IMR-90 (cell line): ENCODE data around the gene STK35. TPM values are rescaled to one million over a fixed set of nuclear protein-coding genes. Genes with fewer than 3 reads are reported as not detected.

ENCODE experiments used
- ATAC-seq: fragments of 200-7000 bp; cut with Tn5 transposase; 2 replicates; pipeline ENCODE4 v1.9.1; 2020; ENCODE audit warnings: low read depth, mild to moderate bottlenecking, moderate library complexity
- BruUV-seq: library from RNA; stranded (reverse); fragments of 400-500 nt; replicated peaks from 2 replicates; lab custom pipeline; 2021; lab: Mats Ljungman, UMichigan
- CTCF ChIA-PET: fragments of 300-600 bp; formaldehyde crosslinking; extraction: SDS; loops from one replicate; lab custom pipeline; 2021; ENCODE audit warnings: antibody characterized with exemption; lab: Yijun Ruan, JAX
- POLR2A ChIA-PET: fragments of 300-600 bp; sonication (Branson Sonifier 250); formaldehyde crosslinking; loops from one replicate; lab custom pipeline; 2022; ENCODE audit warnings: antibody characterized with exemption; ENCODE audit not compliant: unreplicated experiment; lab: Charles Lee
- DNase-seq: peaks from one replicate; pipeline ENCODE4 v3.0.0; 2013
- H2AFZ ChIP-seq: replicated peaks from 2 replicates; pipeline ENCODE3; 2013; ENCODE audit warnings: low read length, mild to moderate bottlenecking; ENCODE audit not compliant: poor library complexity
- H2AK5ac ChIP-seq: 2 replicates; pipeline ENCODE4 v1.6.1; 2013; ENCODE audit warnings: low read depth, low read length, inconsistent platforms
- H2AK9ac ChIP-seq: replicated peaks from 2 replicates; pipeline ENCODE3; 2013; ENCODE audit warnings: mild to moderate bottlenecking, low read depth, low read length, moderate library complexity; ENCODE audit not compliant: poor library complexity
- H2BK120ac ChIP-seq: 2 replicates; pipeline ENCODE4 v1.6.1; 2013; ENCODE audit warnings: low read depth, low read length, inconsistent platforms
- H2BK15ac ChIP-seq: 3 replicates; pipeline ENCODE4 v1.6.1; 2013; ENCODE audit warnings: low read depth, low read length, inconsistent platforms
- H2BK20ac ChIP-seq: 2 replicates; pipeline ENCODE4 v1.6.1; 2013; ENCODE audit warnings: low read depth, mild to moderate bottlenecking, inconsistent platforms, low read length, moderate library complexity
- H2BK5ac ChIP-seq: 2 replicates; pipeline ENCODE4 v1.6.1; 2013; ENCODE audit warnings: mild to moderate bottlenecking, low read depth, low read length, inconsistent platforms; ENCODE audit not compliant: poor library complexity, severe bottlenecking
- H3K14ac ChIP-seq: replicated peaks from 2 replicates; pipeline ENCODE4 v1.6.1; 2013; ENCODE audit warnings: low read depth, low read length, inconsistent platforms
- H3K18ac ChIP-seq: 2 replicates; pipeline ENCODE4 v1.6.1; 2013; ENCODE audit warnings: low read depth, low read length, control low read depth
- H3K23ac ChIP-seq: 2 replicates; pipeline ENCODE4 v1.6.1; 2013; ENCODE audit warnings: low read depth, low read length, inconsistent platforms
- H3K27ac ChIP-seq: 2 replicates; pipeline ENCODE4 v1.5.1; 2013; ENCODE audit warnings: mild to moderate bottlenecking, control low read depth, low read length; ENCODE audit not compliant: insufficient read depth
- H3K27me3 ChIP-seq: 2 replicates; pipeline ENCODE4 v1.6.1; 2013; ENCODE audit warnings: low read length; ENCODE audit not compliant: control insufficient read depth, insufficient read depth
- H3K36me3 ChIP-seq: 2 replicates; pipeline ENCODE4 v1.6.1; 2013; ENCODE audit warnings: low read length, mixed read lengths; ENCODE audit not compliant: control insufficient read depth, insufficient read depth
- H3K4ac ChIP-seq: 2 replicates; pipeline ENCODE4 v1.6.1; 2013; ENCODE audit warnings: low read depth, low read length, inconsistent platforms
- H3K4me1 ChIP-seq: 2 replicates; pipeline ENCODE4 v1.6.1; 2013; ENCODE audit warnings: low read length, mixed read lengths; ENCODE audit not compliant: control insufficient read depth, insufficient read depth
- H3K4me2 ChIP-seq: 2 replicates; pipeline ENCODE4 v1.6.1; 2013; ENCODE audit warnings: low read depth, mild to moderate bottlenecking, control low read depth, low read length, moderate library complexity
- H3K4me3 ChIP-seq: 2 replicates; pipeline ENCODE4 v1.5.1; 2013; ENCODE audit warnings: low read depth, mild to moderate bottlenecking, control low read depth, low read length, moderate library complexity; ENCODE audit not compliant: insufficient read depth
- H3K56ac ChIP-seq: 2 replicates; pipeline ENCODE4 v1.6.1; 2013; ENCODE audit warnings: low read length, inconsistent platforms; ENCODE audit not compliant: insufficient read depth; ENCODE audit errors: extremely low read depth
- H3K79me1 ChIP-seq, 2 experiments: 2 replicates each; pipeline ENCODE4 v1.6.1; 2013; ENCODE audit warnings: low read length in 2 of 2, inconsistent platforms in 1 of 2, low read depth in 1 of 2
- H3K9ac ChIP-seq: 2 replicates; pipeline ENCODE4 v1.6.1; 2013; ENCODE audit warnings: low read depth, low read length, control low read depth
- H3K9me1 ChIP-seq: 2 replicates; pipeline ENCODE4 v1.6.1; 2013; ENCODE audit warnings: low read length, inconsistent platforms; ENCODE audit not compliant: insufficient read depth
- H3K9me3 ChIP-seq: 2 replicates; pipeline ENCODE4 v1.6.1; 2013; ENCODE audit warnings: low read length; ENCODE audit not compliant: control insufficient read depth, insufficient read depth
- H4K20me1 ChIP-seq: 2 replicates; pipeline ENCODE4 v1.6.1; 2013; ENCODE audit warnings: low read length, inconsistent platforms; ENCODE audit not compliant: insufficient read depth
- H4K5ac ChIP-seq: 2 replicates; pipeline ENCODE4 v1.6.1; 2013; ENCODE audit warnings: mild to moderate bottlenecking, low read depth, low read length, control low read depth
- H4K8ac ChIP-seq, 2 experiments: 2 replicates each; pipeline ENCODE4 v1.6.1; 2013; ENCODE audit warnings: low read depth in 2 of 2, low read length in 2 of 2, control low read depth in 1 of 2, inconsistent platforms in 1 of 2
- H4K91ac ChIP-seq: 2 replicates; pipeline ENCODE4 v1.6.1; 2013; ENCODE audit warnings: low read depth, low read length, inconsistent platforms; ENCODE audit not compliant: insufficient read depth
- BHLHE40 ChIP-seq: fragments of 150-350 bp; IDR thresholded peaks from 2 replicates; pipeline ENCODE4 v1.6.1; 2016; ENCODE audit warnings: mild to moderate bottlenecking, low read depth, low read length
- USF2 ChIP-seq: fragments of 150-350 bp; IDR thresholded peaks from 2 replicates; pipeline ENCODE4 v1.6.1; 2017; ENCODE audit warnings: mild to moderate bottlenecking, antibody characterized with exemption, low read length, low read depth
- WGBS, 2 experiments: methylation state at CpG; one replicate each; pipeline versions ENCODE4 v1.1.5 to v1.1.7; 2013; ENCODE audit warnings: missing lambda C conversion rate in 2 of 2; ENCODE audit not compliant: insufficient read length in 1 of 2; ENCODE audit errors: extremely low coverage in 2 of 2; 5-methylcytosine and 5-hydroxymethylcytosine counted together
- dilution Hi-C: fragments of 300-500 bp; cut with HindIII; formaldehyde crosslinking; loops from one replicate; pipeline ENCODE4 v1.14.3; 2018; ENCODE audit warnings: low sequenced_read_pairs; ENCODE audit not compliant: unreplicated experiment
- in situ Hi-C: fragments of 300-500 bp; cut with MboI; formaldehyde crosslinking; loops from 3 replicates; pipeline ENCODE4 v1.14.3; 2019; ENCODE audit warnings: low sequenced_read_pairs, inconsistent platforms, mixed read lengths
- intact Hi-C: fragments of 100-400 bp; cut with micrococcal nuclease; formaldehyde crosslinking; loops from 2 replicates; pipeline ENCODE4 v1.10.0; 2022
- polyA plus RNA-seq, 3 experiments: library from polyadenylated mRNA; depleted of rRNA; stranded (reverse); fragments of >200 nt; gene quantifications; 2 replicates each; pipeline ENCODE4 v1.2.3, GENCODE V29; 2012; ENCODE audit warnings: low replicate concordance in 1 of 3
- total RNA-seq: library from RNA; depleted of rRNA; stranded (reverse); fragments of >200 nt; gene quantifications from 2 replicates; pipeline ENCODE4 v1.2.3, GENCODE V29; 2012

Gene STK35
- total and polyA plus RNA-seq, 2 of the 4 experiments (the other 2 are of a cell fraction), result 11.1 to 12.0 TPM

GRCh38 chr20:2051946-2052345 lies 49.7 kb upstream of the STK35 start:
- Histone ChIP-seq H3K36me3 (no peaks in the 10 kb centered on the region), H3K18ac (no peak overlapping the region), H3K27ac (no peak overlapping the region), H3K9ac (no peak overlapping the region), H3K56ac (no peak overlapping the region), H2BK5ac (no peak overlapping the region), H2AFZ (no peak overlapping the region), H4K91ac (no peak overlapping the region), H3K9me1 (no peaks in the 10 kb centered on the region), H3K4ac (no peak overlapping the region), H4K20me1 (no peaks in the 10 kb centered on the region), H4K5ac (no peak overlapping the region), H2BK15ac (no peak overlapping the region), H3K4me3 (no peak overlapping the region), H2BK120ac (no peak overlapping the region), H3K14ac (no peak overlapping the region), H3K9me3 (no peaks in the 10 kb centered on the region), H3K79me1 (no peaks in the 10 kb centered on the region), H3K23ac (no peak overlapping the region), H2AK5ac (no peak overlapping the region), H3K4me1 (no peaks in the 10 kb centered on the region), H4K8ac (no peak overlapping the region), H3K4me2 (no peak overlapping the region), H3K27me3 (no peaks in the 10 kb centered on the region), H2BK20ac (no peak overlapping the region), H2AK9ac (no peak overlapping the region)
- intact Hi-C loops, result no loop called here
- CTCF ChIA-PET, result no interaction called here
- dilution Hi-C loops, result no loop called here
- WGBS, 2 experiments, result no CpG with 5 or more reads among the region's 2 CpGs
- ATAC-seq, result no peak
- POLR2A ChIA-PET, result no interaction called here
- in situ Hi-C loops, result no loop called here
- no TSS peak for BruUV-seq
- TF ChIP-seq BHLHE40, result no peak
- TF ChIP-seq USF2, result peak; percentile 32; the same call in 1 of the 2 replicates
- no peak for DNase-seq
